Fibroblast of peridontal ligament (primary cell): ENCODE results near the gene UQCR11.

Source experiments
- DNase-seq: peaks from one replicate; pipeline ENCODE4 v3.0.0-alpha.2; 2010; ENCODE audit errors: extremely low read depth

Gene UQCR11

GRCh38 chr19:1636325-1637236 is 31.3 kb upstream of the UQCR11 start:
- DNase-seq, result no peak

GRCh38 chr19:1634938-1635243 is 29.6 kb upstream of the UQCR11 start:
- no peak for DNase-seq

GRCh38 chr19:1634242-1634937 is 29.1 kb upstream of the UQCR11 start:
- no peak for DNase-seq

- DNase-seq, result no peak
These were observed 28.1 kb upstream of the UQCR11 start for GRCh38 chr19:1633269-1633826.

DNA sequence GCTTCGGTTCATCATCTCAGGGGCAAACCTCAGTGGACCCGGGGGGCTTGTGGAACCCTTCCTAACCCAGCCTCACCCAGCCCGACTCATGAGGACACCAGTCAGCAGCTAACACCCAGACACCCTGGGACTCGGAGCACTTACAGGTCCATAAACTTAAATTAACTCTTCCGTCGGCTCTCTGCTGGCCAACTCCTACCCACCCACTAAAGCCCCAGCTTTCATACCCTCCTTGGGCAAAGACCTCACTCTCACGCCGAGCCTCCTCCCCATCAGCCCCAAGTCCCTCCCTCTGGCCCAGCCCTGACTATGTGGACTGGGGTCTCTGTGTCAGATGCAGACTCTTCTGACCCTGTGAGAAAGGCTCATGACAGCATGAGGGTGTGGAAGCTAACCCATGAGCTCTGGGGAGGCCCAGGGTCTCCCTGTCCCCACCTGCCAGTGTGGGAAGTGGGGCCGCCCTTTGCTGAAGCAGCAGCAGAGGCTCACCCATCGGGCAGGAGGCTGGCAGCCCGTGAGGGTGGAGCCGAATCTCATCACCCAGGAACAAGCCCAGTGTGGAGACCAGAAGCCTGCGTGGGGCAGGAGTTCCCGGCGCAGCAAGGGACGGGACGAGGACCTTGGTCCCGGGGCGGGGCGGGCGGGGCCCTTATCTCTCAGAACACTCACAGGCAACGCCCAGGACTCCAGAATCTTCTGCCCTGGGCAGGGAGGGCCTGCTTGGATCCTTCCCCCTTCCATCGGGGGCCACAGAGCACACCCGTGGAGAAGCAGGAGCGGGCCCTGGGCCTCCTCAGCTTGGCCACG is 27.4 kb upstream of the UQCR11 start:
- DNase-seq, result no peak

DNA sequence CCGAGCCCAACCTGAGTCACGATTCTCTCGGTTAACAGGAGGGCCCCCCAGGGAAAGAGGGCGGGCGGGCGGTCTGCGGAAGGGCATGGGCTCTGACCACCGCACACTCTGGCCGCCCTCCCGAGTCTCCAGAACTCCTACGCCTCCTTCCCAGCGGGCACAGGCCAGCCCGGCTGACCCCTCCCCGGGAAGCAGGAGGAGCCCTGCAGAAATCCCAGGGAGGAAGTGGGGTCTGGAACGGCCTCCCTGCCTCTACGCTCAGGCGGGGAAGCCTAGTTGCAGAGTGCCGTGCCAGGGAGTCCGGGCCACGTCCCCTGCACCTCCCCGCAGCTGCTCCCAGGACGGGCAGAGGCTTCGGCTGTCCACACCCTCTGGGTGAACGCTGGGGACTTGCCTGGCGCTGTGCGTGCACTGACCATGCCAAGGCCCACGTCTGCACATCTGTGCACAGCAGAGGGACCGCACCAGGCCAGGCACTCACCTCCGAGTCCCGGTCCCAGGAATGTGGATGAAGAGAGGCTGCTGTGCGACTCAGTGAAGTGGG is 26.4 kb upstream of the UQCR11 start:
- DNase-seq, result no peak

DNA sequence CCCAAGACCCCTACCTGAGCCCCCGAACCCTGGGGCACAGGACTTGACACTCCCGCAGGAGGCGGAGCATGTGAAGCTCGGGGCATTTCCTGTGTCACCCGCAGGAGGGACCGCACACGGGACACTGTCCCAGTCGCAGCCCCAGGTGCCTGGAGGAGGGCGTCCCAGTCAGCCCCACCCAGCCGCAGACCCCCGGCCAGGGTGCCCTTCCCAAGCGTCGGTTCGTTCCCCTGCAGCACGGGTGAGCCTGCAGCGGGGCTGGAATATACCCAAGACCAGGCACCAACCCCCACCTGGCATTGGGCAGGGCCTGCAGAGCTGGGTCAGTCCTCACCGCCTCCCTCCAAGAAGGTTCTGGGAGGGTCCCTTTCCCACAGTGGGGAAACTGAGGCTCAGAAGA is 25.5 kb upstream of the UQCR11 start:
- no peak for DNase-seq

- DNase-seq, result no peak
These were observed 24.8 kb upstream of the UQCR11 start for GRCh38 chr19:1630012-1630411.

- DNase-seq, result no peak
These were observed 24.1 kb upstream of the UQCR11 start for GRCh38 chr19:1629256-1629808.

- no peak for DNase-seq
These were observed 21.9 kb upstream of the UQCR11 start for GRCh38 chr19:1627194-1627593.

DNA sequence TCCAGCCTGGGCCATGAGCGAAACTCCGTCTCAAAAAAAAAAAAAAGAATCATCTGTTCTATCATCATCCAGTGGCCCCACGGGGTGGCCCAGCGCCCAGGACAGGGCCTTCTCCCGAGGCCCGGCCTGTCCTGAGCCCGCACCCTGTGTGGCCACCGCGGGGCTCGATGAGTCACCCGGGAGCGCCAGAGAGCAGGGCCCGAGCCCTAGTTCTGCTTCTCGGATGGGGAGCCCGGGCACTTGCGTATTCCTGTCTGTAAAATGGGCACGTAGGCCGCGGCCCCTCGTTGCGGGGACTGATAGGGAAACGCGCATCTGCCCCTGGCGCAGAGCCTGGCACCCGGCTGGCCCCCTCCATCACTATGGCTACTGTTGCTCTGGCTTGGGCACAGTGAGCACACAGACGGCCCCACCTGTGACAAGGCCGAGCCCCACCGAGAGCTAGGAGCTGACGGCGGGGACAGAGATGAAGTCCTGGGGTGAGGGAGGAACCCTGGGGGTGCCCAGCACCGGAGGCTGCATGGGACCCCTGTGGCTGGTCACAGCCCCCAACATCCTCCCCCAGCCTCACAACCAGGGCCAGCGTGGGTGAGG is 21.3 kb upstream of the UQCR11 start:
- DNase-seq, result no peak

DNA sequence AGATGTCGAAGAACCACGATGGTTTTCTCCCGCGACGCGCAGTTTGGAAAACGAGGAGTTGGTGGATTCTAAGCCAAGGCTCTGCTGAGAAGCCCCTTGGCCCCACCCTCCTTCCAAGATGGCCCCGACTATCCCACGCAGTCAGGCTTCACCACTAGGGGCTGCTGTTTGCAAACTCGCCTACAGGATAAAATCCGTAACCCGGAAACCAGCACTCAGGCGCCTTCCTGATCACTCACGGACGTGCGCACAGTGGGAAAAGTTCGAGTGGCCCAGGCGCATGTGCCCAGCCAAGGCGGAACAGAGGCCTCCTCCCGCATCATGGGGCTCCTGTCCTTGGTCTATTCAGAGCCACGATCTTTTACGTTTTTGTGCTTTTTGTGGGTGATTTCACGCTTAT is 19.2 kb upstream of the UQCR11 start:
- peak; percentile 43 for DNase-seq

- no peak for DNase-seq
These were observed 17.3 kb upstream of the UQCR11 start for GRCh38 chr19:1622541-1622940.

GRCh38 chr19:1622007-1622406 is 16.7 kb upstream of the UQCR11 start:
- no peak for DNase-seq

- no peak for DNase-seq
These were observed 16.3 kb upstream of the UQCR11 start for GRCh38 chr19:1621574-1621973.

GRCh38 chr19:1621021-1621420 is 15.8 kb upstream of the UQCR11 start:
- no peak for DNase-seq

GRCh38 chr19:1620502-1620901 is 15.2 kb upstream of the UQCR11 start:
- DNase-seq, result no peak

- DNase-seq, result no peak
These were observed 14.4 kb upstream of the UQCR11 start for GRCh38 chr19:1619703-1620102.

- DNase-seq, result no peak
These were observed 13.8 kb upstream of the UQCR11 start for GRCh38 chr19:1619094-1619439.

GRCh38 chr19:1618157-1619093 is 13.2 kb upstream of the UQCR11 start:
- no peak for DNase-seq
